K562 (cell line): ENCODE measurements around the gene TMEM88. TPM values are rescaled to one million over a fixed set of nuclear protein-coding genes. Genes with fewer than 3 reads are reported as not detected.
A peak's percentile ranks its signal among the peaks of the same experiment; 100 is the strongest.

Experiments used
- ATAC-seq: fragments of 200-7000 bp; cut with Tn5 transposase; 3 replicates; pipeline ENCODE4 v1.9.1; 2020; ENCODE audit warnings: moderate library complexity
- BruUV-seq: library from RNA; stranded (reverse); fragments of 400-500 nt; replicated peaks from 2 replicates; lab custom pipeline; 2021; lab: Mats Ljungman, UMichigan
- CTCF ChIA-PET: fragments of 300-600 bp; formaldehyde crosslinking; extraction: SDS; loops from one replicate; lab custom pipeline; 2021; ENCODE audit warnings: low intra/inter-chr PET ratio; lab: Yijun Ruan, JAX
- POLR2A ChIA-PET: fragments of 300-600, 350-650 bp; sonication (Branson Sonifier 250); formaldehyde crosslinking; extraction: SDS; loops from one replicate; lab custom pipeline; 2021; ENCODE audit warnings: antibody characterized with exemption, inconsistent platforms; lab: Yijun Ruan, JAX
- DNase-seq, 4 experiments: peaks; one replicate each; pipeline versions ENCODE4 v3.0.0 to v3.0.0-alpha.2; 2011 to 2018; ENCODE audit warnings: low spot score in 3 of 4, mixed read lengths in 3 of 4; ENCODE audit errors: extremely low read depth in 1 of 4
- FAIRE-seq: peaks from 2 replicates; lab custom pipeline; 2011; peaks lifted over from hg19 to GRCh38; lab: Jason Lieb, UNC
- H2AFZ ChIP-seq: 2 replicates; pipeline ENCODE4 v1.6.0; 2011; ENCODE audit warnings: low read depth, low read length, control low read depth, inconsistent platforms
- H3K27ac ChIP-seq: fragments of 200-600 bp; 3 replicates; pipeline ENCODE4 v1.8.0; 2011; ENCODE audit warnings: low read depth, mild to moderate bottlenecking, control low read depth, inconsistent platforms, low read length, moderate library complexity, mixed read lengths; ENCODE audit errors: extremely low read depth
- H3K27me3 ChIP-seq, 2 experiments: fragments of 300-600 bp in 1 of 2; 2 replicates in 1 of 2; 3 replicates in 1 of 2; pipeline versions ENCODE4 v1.6.0 to v1.8.0; 2011; ENCODE audit warnings: inconsistent platforms in 2 of 2, low read length in 2 of 2, mild to moderate bottlenecking in 1 of 2, mixed read lengths in 1 of 2, moderate library complexity in 1 of 2; ENCODE audit not compliant: control insufficient read depth in 2 of 2, insufficient read depth in 2 of 2
- H3K36me3 ChIP-seq: fragments of 300-600 bp; 3 replicates; pipeline ENCODE4 v1.8.0; 2011; ENCODE audit warnings: mild to moderate bottlenecking, low read length, inconsistent platforms; ENCODE audit not compliant: control insufficient read depth, insufficient read depth
- H3K4me1 ChIP-seq, 2 experiments: fragments of 200-600 bp in 1 of 2; replicated peaks in 1 of 2; 2 replicates in 1 of 2; 3 replicates in 1 of 2; pipeline versions ENCODE4 v1.5.1 to v1.8.0; 2011; ENCODE audit warnings: inconsistent platforms in 2 of 2, low read length in 2 of 2, mild to moderate bottlenecking in 1 of 2, mixed read lengths in 1 of 2, moderate library complexity in 1 of 2; ENCODE audit not compliant: control insufficient read depth in 2 of 2, insufficient read depth in 2 of 2
- H3K4me2 ChIP-seq: 2 replicates; pipeline ENCODE4 v1.6.1; 2011; ENCODE audit warnings: low read length, control low read depth, inconsistent platforms, mixed read lengths; ENCODE audit not compliant: insufficient read depth
- H3K4me3 ChIP-seq: fragments of 200-600 bp; sonication (generic), shearing (Covaris generic); 2 replicates; pipeline ENCODE4 v1.5.1; 2016; ENCODE audit warnings: control low read depth, inconsistent platforms
- H3K79me2 ChIP-seq: fragments of 200-600 bp; 3 replicates; pipeline ENCODE4 v1.8.0; 2011; ENCODE audit warnings: low read length, inconsistent platforms; ENCODE audit not compliant: control insufficient read depth, insufficient read depth
- H3K9ac ChIP-seq, 2 experiments: 2 replicates each; pipeline versions ENCODE4 v1.6.0 to v1.6.1; 2011; ENCODE audit warnings: low read depth in 2 of 2, low read length in 2 of 2, control low read depth in 1 of 2, inconsistent platforms in 1 of 2, mild to moderate bottlenecking in 1 of 2, mixed read lengths in 1 of 2; ENCODE audit not compliant: insufficient read depth in 1 of 2
- H3K9me1 ChIP-seq: one replicate; pipeline ENCODE4 v1.6.0; 2011; ENCODE audit warnings: inconsistent platforms, mild to moderate bottlenecking, low read length, moderate library complexity; ENCODE audit not compliant: control insufficient read depth, insufficient read depth
- H3K9me3 ChIP-seq: replicated peaks from 2 replicates; pipeline ENCODE4 v1.5.1; 2011; ENCODE audit warnings: low read depth, low read length, inconsistent platforms; ENCODE audit not compliant: control insufficient read depth, insufficient read depth
- H4K20me1 ChIP-seq: replicated peaks from 2 replicates; pipeline ENCODE4 v1.6.1; 2011; ENCODE audit warnings: low read length, inconsistent platforms, mixed read lengths; ENCODE audit not compliant: control insufficient read depth, insufficient read depth
- ARID3B ChIP-seq: fragments of 250-450 bp; sonication (Bioruptor Pico); IDR thresholded peaks from 2 replicates; pipeline ENCODE4 v1.4.0; 2020; ENCODE audit warnings: borderline replicate concordance
- E4F1 ChIP-seq: fragments of 250-450 bp; sonication (Bioruptor Pico); IDR thresholded peaks from 2 replicates; pipeline ENCODE4 v1.5.0; 2021; ENCODE audit warnings: mild to moderate bottlenecking, borderline replicate concordance
- FOXM1 ChIP-seq, 2 experiments: fragments of 450-650 bp in 1 of 2; sonication (generic) in 1 of 2; formaldehyde crosslinking in 1 of 2; IDR thresholded peaks; 2 replicates each; pipeline versions ENCODE4 v1.6.1 to v1.9.0; 2017 to 2022; ENCODE audit warnings: low read depth in 2 of 2, mild to moderate bottlenecking in 2 of 2, missing genetic modification reagents in 1 of 2, moderate library complexity in 1 of 2
- NR2C1 ChIP-seq, 2 experiments: fragments of 450-650 bp; IDR thresholded peaks; 2 replicates each; pipeline ENCODE4 v1.6.1; 2017; ENCODE audit warnings: mild to moderate bottlenecking in 2 of 2, antibody characterized with exemption in 1 of 2, inconsistent platforms in 1 of 2, missing compliant biosample characterization in 1 of 2, missing genetic modification characterization in 1 of 2
- POLR2G ChIP-seq: fragments of 200-400 bp; formaldehyde crosslinking; IDR thresholded peaks from 2 replicates; pipeline ENCODE4 v1.6.1; 2017; ENCODE audit warnings: low read depth, mild to moderate bottlenecking, antibody characterized with exemption, low read length, moderate library complexity
- RBFOX2 ChIP-seq: fragments of 200-400 bp; formaldehyde crosslinking; IDR thresholded peaks from 2 replicates; pipeline ENCODE4 v1.6.1; 2017; ENCODE audit warnings: low read depth, mild to moderate bottlenecking, low read length, moderate library complexity
- WGBS: fragments of 100-300 bp; shearing (Covaris generic); methylation state at CpG from one replicate; pipeline ENCODE4 v1.1.6; 2016; ENCODE audit warnings: low coverage, mixed read lengths; ENCODE audit not compliant: insufficient coverage; ENCODE audit errors: missing lambda C conversion rate; 5-methylcytosine and 5-hydroxymethylcytosine counted together
- in situ Hi-C: fragments of 300-500 bp; cut with MboI; formaldehyde crosslinking; loops from 4 replicates; pipeline ENCODE4 v1.15.0; 2018; ENCODE audit warnings: inconsistent platforms, mixed read lengths
- intact Hi-C: fragments of 100-400 bp; cut with micrococcal nuclease; formaldehyde crosslinking; loops from 2 replicates; pipeline ENCODE4 v1.14.2; 2022
- polyA plus RNA-seq, 8 experiments: library from polyadenylated mRNA; depleted of rRNA in 4 of 8; stranded (reverse) in 5 of 8; unstranded in 3 of 8; fragments of >200 nt; fragmentation: Nextera tagmentation in 2 of 8; fragmentation: Illumina TruSeq in 1 of 8; extraction: Ambion mirVana in 2 of 8; extraction: Trizol in 1 of 8; gene quantifications; 2 replicates each; pipeline versions ENCODE4 v1.2.1 to v1.2.3, GENCODE V29; 2011 to 2014; ENCODE audit warnings: inconsistent platforms in 1 of 8, missing spikeins in 1 of 8
- total RNA-seq, 7 experiments: library from RNA; depleted of rRNA in 6 of 7; stranded (reverse); fragments of >200 nt in 6 of 7; fragmentation: Illumina TruSeq in 2 of 7; extraction: Trizol in 2 of 7; gene quantifications; 2 replicates each; pipeline versions ENCODE4 v1.2.1 to v1.2.3, GENCODE V29; 2011 to 2021; ENCODE audit warnings: low replicate concordance in 1 of 7
- TF ChIP-seq, protein P1 (sequence below): fragments of 450-650 bp; IDR thresholded peaks from 2 replicates; pipeline ENCODE4 v1.6.1; 2018; ENCODE audit warnings: mild to moderate bottlenecking, low read depth; ENCODE audit not compliant: partially characterized antibody

The TMEM88 gene
- total and polyA plus RNA-seq, 9 of the 15 experiments (the other 6 are each of a cell fraction or from before 2014, with no cell fraction given): 0.10 to 1.4 (median 0.36) TPM; not detected in 3

DNA sequence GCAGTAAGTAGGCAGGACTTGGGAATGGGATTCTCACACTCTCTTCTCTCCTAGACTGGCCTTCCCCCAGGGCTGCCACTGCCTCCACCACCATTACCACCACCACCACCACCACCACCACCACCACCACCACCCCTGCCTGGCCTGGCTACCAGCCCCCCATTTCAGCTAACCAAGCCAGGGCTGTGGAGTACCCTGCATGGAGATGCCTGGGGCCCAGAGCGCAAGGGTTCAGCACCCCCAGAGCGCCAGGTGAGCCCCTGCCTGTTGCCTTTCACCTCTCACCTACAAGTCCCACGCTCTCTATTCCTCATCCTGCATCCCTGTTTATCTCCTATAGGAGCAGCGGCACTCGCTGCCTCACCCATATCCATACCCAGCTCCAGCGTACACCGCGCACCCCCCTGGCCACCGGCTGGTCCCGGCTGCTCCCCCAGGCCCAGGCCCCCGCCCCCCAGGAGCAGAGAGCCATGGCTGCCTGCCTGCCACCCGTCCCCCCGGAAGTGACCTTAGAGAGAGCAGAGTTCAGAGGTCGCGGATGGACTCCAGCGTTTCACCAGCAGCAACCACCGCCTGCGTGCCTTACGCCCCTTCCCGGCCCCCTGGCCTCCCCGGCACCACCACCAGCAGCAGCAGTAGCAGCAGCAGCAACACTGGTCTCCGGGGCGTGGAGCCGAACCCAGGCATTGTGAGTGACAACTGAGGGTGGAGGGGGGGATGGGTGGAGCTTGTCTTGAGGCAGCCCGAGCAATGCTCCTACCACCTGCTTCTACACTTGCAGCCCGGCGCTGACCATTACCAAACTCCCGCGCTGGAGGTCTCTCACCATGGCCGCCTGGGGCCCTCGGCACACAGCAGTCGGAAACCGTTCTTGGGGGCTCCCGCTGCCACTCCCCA lies 7.9 kb upstream of the TMEM88 start:
- H3K79me2 ChIP-seq: peaks cover 37% of the 10 kb centered on the region
- H3K9me1 ChIP-seq: peaks cover 3% of the 10 kb centered on the region
- no peaks in the 10 kb centered on the region for H3K9me3 ChIP-seq
- no peak overlapping the region for H3K4me3 ChIP-seq
- intact Hi-C loops: no loop called here
- H3K36me3 ChIP-seq: peaks cover 59% of the 10 kb centered on the region; the same call in 2 of the 3 replicates
- H3K27ac ChIP-seq: no peak overlapping the region
- no peak for ATAC-seq
- H3K4me1 ChIP-seq: peaks cover 0 to 41% of the 10 kb centered on the region in 2 experiments; a peak in 3 of 5 replicates
- no peak for FAIRE-seq
- H4K20me1 ChIP-seq: peaks cover 4% of the 10 kb centered on the region; the same call in 1 of the 2 replicates
- H3K27me3 ChIP-seq: no peaks in the 10 kb centered on the region
- POLR2A ChIA-PET: interaction anchor here (1.7 kb wide), 1 partner anchor 9 kb away, joined by 7 read pairs; the partner anchor contains the start of gene NAA38
- no peak overlapping the region for H2AFZ ChIP-seq
- H3K9ac ChIP-seq: no peak overlapping the region
- WGBS: 91% methylated on average over 6 of the region's 34 CpGs
- no peak overlapping the region for H3K4me2 ChIP-seq
- no TSS peak for BruUV-seq
- CTCF ChIA-PET: no interaction called here
- TF ChIP-seq E4F1 (CRISPR knock-in tag): no peak
- TF ChIP-seq, protein P1, sequence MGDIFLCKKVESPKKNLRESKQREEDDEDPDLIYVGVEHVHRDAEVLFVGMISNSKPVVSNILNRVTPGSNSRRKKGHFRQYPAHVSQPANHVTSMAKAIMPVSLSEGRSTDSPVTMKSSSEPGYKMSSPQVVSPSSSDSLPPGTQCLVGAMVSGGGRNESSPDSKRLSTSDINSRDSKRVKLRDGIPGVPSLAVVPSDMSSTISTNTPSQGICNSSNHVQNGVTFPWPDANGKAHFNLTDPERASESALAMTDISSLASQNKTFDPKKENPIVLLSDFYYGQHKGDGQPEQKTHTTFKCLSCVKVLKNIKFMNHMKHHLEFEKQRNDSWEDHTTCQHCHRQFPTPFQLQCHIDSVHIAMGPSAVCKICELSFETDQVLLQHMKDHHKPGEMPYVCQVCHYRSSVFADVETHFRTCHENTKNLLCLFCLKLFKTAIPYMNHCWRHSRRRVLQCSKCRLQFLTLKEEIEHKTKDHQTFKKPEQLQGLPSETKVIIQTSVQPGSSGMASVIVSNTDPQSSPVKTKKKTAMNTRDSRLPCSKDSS: no peak
- TF ChIP-seq FOXM1 (IDR thresholded peaks at IDR 0.05; ENCODE audit: low read depth): no peak
- TF ChIP-seq FOXM1 (CRISPR knock-in tag; IDR thresholded peaks at IDR 0.05; ENCODE audit: low read depth): no peak
- peak; percentile 47; the same call in 1 of the 2 replicates for TF ChIP-seq POLR2G
- TF ChIP-seq NR2C1 (IDR thresholded peaks at IDR 0.05): peak; percentile 60
- no peak for TF ChIP-seq NR2C1 (tag; IDR thresholded peaks at IDR 0.05)
- TF ChIP-seq RBFOX2: peak; percentile 36
- no peak for TF ChIP-seq ARID3B (CRISPR knock-in tag)
- no peak for DNase-seq
- in situ Hi-C loops: no loop called here
